ENCODE data around the gene KDM6A. TPM values are rescaled to one million over a fixed set of nuclear protein-coding genes. Genes with fewer than 3 reads are reported as not detected.
"Not testable (repeated sequence)": the region's sequence is repeated elsewhere in the genome, so short reads cannot be mapped to it uniquely, and the experiment has no call there.

Gene KDM6A
- total RNA-seq, 1 donor from 2014 or later, result 9.4 TPM

DNA sequence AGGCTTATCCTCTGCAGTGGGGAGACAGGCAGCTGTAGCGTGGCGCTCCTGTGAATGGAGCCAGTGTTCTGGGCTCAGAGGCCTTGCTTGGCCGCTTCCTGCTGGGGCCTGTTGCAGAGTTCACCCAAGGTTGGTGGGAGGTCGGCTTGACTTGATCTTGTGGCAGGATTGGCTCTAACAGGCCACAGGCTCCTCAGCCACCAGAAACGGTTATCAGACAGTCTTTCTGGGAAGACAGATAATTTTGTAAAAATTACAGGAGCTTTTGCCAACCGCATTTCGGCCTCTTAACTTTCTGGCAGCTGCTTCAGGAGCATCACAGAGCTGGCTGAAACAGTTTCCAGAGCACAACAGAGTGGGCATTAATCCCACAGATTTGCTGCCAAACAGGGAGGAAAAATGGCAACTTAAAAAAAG is 261.3 kb downstream of the KDM6A start:
- Histone ChIP-seq H3K36me3 (no peaks in the 10 kb centered on the region), H3K9me3 (replicated peaks) (no peaks in the 10 kb centered on the region), H3K27ac (replicated peaks) (peak overlapping the region; percentile 66), H3K4me1 (no peaks in the 10 kb centered on the region), H3K27me3 (ENCODE audit: low read depth) (no peaks in the 10 kb centered on the region), H3K4me3 (no peak overlapping the region)
- TF ChIP-seq, protein P1, sequence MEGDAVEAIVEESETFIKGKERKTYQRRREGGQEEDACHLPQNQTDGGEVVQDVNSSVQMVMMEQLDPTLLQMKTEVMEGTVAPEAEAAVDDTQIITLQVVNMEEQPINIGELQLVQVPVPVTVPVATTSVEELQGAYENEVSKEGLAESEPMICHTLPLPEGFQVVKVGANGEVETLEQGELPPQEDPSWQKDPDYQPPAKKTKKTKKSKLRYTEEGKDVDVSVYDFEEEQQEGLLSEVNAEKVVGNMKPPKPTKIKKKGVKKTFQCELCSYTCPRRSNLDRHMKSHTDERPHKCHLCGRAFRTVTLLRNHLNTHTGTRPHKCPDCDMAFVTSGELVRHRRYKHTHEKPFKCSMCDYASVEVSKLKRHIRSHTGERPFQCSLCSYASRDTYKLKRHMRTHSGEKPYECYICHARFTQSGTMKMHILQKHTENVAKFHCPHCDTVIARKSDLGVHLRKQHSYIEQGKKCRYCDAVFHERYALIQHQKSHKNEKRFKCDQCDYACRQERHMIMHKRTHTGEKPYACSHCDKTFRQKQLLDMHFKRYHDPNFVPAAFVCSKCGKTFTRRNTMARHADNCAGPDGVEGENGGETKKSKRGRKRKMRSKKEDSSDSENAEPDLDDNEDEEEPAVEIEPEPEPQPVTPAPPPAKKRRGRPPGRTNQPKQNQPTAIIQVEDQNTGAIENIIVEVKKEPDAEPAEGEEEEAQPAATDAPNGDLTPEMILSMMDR (IDR thresholded peaks at IDR 0.05; ENCODE audit: borderline replicate concordance), result no peak
- intact Hi-C loops (cut with micrococcal nuclease), result no loop called here
- peak; percentile 43 for DNase-seq

DNA sequence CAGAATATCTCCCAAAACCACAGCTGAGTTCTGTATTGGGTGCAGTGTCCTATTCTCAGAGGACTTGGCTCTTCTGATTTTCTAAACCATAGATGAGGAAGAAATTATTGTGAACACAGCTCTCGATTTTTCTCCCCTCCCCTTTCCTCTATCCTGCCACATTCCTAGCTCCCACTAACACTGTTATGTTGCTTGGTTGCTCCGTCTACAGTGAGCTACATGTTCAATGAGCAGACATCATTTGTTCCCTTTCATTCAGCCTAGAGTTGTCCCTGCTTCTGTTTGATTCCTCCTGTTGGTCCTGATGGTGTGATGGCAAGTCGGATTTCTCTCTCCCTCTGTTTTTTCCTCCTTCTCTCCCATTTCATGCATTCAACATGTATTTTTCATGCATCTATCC is 261.8 kb downstream of the KDM6A start:
- intact Hi-C loops (cut with micrococcal nuclease), result no loop called here
- TF ChIP-seq, protein P1 (IDR thresholded peaks at IDR 0.05; ENCODE audit: borderline replicate concordance), result no peak
- H3K27ac ChIP-seq (replicated peaks), result peak overlapping the region; percentile 66

DNA sequence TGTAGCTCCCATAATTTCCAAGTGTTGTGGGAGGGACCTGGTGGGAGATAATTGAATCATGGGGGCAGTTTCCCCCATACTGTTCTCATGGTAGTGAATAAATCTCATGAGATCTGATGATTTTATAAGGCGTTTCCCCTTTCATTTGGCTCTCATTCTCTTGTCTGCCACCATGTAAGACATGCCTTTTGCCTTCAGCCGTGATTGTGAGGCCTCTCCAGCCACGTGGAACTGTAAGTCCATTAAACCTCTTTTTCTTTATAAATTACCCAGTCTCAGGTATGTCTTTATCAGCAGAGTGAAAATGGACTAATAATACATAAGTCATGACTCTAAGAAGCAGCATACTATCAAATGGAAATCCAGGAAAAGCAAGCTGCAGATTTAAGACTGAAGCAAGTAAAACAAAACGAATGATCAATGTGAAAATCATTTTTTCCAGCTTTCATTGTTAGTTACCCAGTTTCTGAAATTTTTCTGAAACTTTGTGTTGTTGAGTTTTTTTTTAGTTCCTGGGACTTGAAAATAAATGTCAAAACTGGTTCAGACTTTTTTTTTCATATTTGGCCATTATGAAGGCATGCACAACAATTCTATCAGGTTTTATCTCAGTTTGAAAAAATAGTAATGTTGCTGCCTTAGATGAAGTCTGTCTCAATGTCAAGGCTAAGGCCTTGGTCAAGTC is 262.5 kb downstream of the KDM6A start:
- H3K27me3 ChIP-seq (ENCODE audit: low read depth); H3K36me3 ChIP-seq; DNase-seq; intact Hi-C loops (cut with micrococcal nuclease); H3K4me3 ChIP-seq; H3K4me1 ChIP-seq; H3K9me3 ChIP-seq (replicated peaks): not testable (repeated sequence)
- peak overlapping the region; percentile 66 for H3K27ac ChIP-seq (replicated peaks)

More for the DNA sequence above, 261.8 kb downstream of the KDM6A start:
- Histone ChIP-seq H3K9me3 (replicated peaks) (no peaks in the 10 kb centered on the region), H3K4me1 (no peaks in the 10 kb centered on the region), H3K27me3 (ENCODE audit: low read depth) (no peaks in the 10 kb centered on the region), H3K4me3 (no peak overlapping the region), H3K36me3 (no peaks in the 10 kb centered on the region)
- DNase-seq, result no peak

DNA sequence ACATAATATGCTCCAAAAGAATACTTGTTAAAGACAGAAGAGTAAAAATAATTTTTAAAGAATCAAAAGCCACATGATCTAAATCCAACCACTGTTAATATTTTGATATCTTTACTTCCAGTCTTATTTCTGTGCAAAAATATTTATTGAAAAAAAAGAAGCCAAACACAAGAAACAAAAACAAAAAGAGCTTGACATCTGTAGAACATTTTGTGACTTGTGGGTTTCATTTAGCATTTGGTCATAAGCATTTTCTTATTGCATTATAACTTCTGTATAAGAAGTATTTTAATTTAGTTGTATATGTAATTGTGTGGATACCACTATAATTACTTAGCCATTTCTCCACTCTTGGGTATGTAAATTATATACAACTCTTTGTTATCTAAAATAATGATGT is 264.5 kb downstream of the KDM6A start:
- TF ChIP-seq, protein P1 (IDR thresholded peaks at IDR 0.05; ENCODE audit: borderline replicate concordance), result no peak
- Histone ChIP-seq H3K4me3 (no peak overlapping the region), H3K4me1 (no peaks in the 10 kb centered on the region), H3K36me3 (no peaks in the 10 kb centered on the region), H3K9me3 (replicated peaks) (no peaks in the 10 kb centered on the region), H3K27ac (replicated peaks) (no peak overlapping the region), H3K27me3 (ENCODE audit: low read depth) (no peaks in the 10 kb centered on the region)
- DNase-seq, result no peak
- intact Hi-C loops (cut with micrococcal nuclease), result no loop called here

DNA sequence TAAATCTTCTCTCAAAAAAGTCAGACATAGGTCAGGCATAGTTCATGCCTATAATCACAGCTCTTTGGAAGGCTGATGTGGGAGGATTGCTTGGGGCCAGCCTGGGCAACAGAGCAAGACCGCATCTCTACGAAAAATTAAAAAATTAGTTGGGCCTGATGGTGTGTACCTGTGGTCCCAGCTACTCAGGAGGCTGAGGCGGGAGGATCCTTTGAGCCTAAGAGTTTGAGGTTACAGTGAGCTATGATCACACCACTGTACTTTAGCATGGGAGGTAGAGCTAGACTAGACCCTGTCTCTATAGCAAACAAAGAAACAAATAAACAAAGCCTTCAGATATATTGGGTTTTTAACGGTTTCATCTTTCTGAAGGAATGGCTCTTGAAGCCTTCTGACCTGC is 265.5 kb downstream of the KDM6A start:
- no peaks in the 10 kb centered on the region for H3K36me3 ChIP-seq
- no peak for DNase-seq
- no peaks in the 10 kb centered on the region for H3K9me3 ChIP-seq (replicated peaks)
- H3K27ac ChIP-seq (replicated peaks), result no peak overlapping the region
- intact Hi-C loops (cut with micrococcal nuclease), result no loop called here
- no peaks in the 10 kb centered on the region for H3K27me3 ChIP-seq (ENCODE audit: low read depth)
- H3K4me3 ChIP-seq, result no peak overlapping the region
- TF ChIP-seq, protein P1 (IDR thresholded peaks at IDR 0.05; ENCODE audit: borderline replicate concordance), result no peak
- H3K4me1 ChIP-seq, result no peaks in the 10 kb centered on the region

DNA sequence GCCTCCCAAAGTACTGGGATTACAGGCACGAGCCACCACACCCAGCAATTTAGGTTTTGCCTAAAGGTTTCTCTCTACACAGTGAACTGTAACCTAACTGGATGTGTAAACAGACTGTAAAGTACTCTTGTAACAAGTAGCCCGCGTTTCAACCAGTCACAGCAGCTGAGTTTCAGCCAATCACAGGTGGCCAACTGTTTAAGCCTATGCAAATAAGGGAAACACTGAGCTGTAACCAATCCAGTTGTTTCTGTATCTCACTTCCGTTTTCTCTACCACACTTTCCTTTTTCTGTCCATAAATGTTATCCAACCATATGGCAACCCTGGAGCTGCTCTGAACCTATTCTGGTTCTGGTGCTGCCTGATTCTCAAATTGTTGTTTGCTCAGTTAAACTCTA is 267.8 kb downstream of the KDM6A start:
- H3K4me1 ChIP-seq, result no peaks in the 10 kb centered on the region
- H3K9me3 ChIP-seq (replicated peaks), result no peaks in the 10 kb centered on the region
- no peaks in the 10 kb centered on the region for H3K36me3 ChIP-seq
- TF ChIP-seq, protein P1 (IDR thresholded peaks at IDR 0.05; ENCODE audit: borderline replicate concordance), result no peak
- DNase-seq, result no peak
- H3K4me3 ChIP-seq, result no peak overlapping the region
- H3K27ac ChIP-seq (replicated peaks), result no peak overlapping the region
- intact Hi-C loops (cut with micrococcal nuclease), result no loop called here
- H3K27me3 ChIP-seq (ENCODE audit: low read depth), result no peaks in the 10 kb centered on the region
